Naive B cell (primary cell): ENCODE results near the gene TMIGD1. TPM values are rescaled to one million over a fixed set of nuclear protein-coding genes. Genes with fewer than 3 reads are reported as not detected.

ENCODE experiments used
- ATAC-seq, 2 donors: fragments of 150-1000 bp; cut with Tn5 transposase; 2 replicates each; pipeline ENCODE4 v1.10.0; 2021; ENCODE audit warnings: low read depth in 2 of 2, mild to moderate bottlenecking in 2 of 2, moderate library complexity in 2 of 2
- DNase-seq: peaks from one replicate; pipeline ENCODE4 v3.0.0; 2022
- H3K27ac Mint-ChIP-seq, 6 donors: one replicate each; pipeline ENCODE4 v1.8.0; 2020 to 2022; ENCODE audit warnings: mild to moderate bottlenecking in 6 of 6, mixed read lengths in 6 of 6, moderate library complexity in 5 of 6, inconsistent platforms in 2 of 6
- H3K27me3 Mint-ChIP-seq, 3 donors: one replicate each; pipeline ENCODE4 v1.8.0; 2021 to 2022; ENCODE audit warnings: mixed read lengths in 3 of 3, mild to moderate bottlenecking in 1 of 3
- H3K36me3 Mint-ChIP-seq, 2 donors: one replicate each; pipeline ENCODE4 v1.8.0; 2020 to 2022; ENCODE audit warnings: mixed read lengths in 2 of 2, inconsistent platforms in 1 of 2, mild to moderate bottlenecking in 1 of 2
- H3K4me1 Mint-ChIP-seq, 3 donors: one replicate each; pipeline ENCODE4 v1.8.0; 2020 to 2022; ENCODE audit warnings: mixed read lengths in 3 of 3, inconsistent platforms in 1 of 3, mild to moderate bottlenecking in 1 of 3, moderate library complexity in 1 of 3
- H3K4me3 Mint-ChIP-seq, 8 donors: one replicate each; pipeline ENCODE4 v1.8.0; 2020 to 2022; ENCODE audit warnings: mild to moderate bottlenecking in 8 of 8, mixed read lengths in 8 of 8, moderate library complexity in 8 of 8, inconsistent platforms in 2 of 8
- H3K9me3 Mint-ChIP-seq, 7 donors: one replicate each; pipeline ENCODE4 v1.8.0; 2020 to 2022; ENCODE audit warnings: mixed read lengths in 7 of 7, mild to moderate bottlenecking in 5 of 7, inconsistent platforms in 2 of 7, moderate library complexity in 1 of 7
- polyA plus RNA-seq, 6 donors: library from polyadenylated mRNA; unstranded; fragments of 300-500 nt; fragmentation: Illumina TruSeq; gene quantifications; one replicate each; pipeline ENCODE4 v1.2.3, GENCODE V29; 2021; ENCODE audit warnings: low read depth in 6 of 6

TMIGD1 gene
- polyA plus RNA-seq, 6 donors from 2014 or later: not detected

DNA sequence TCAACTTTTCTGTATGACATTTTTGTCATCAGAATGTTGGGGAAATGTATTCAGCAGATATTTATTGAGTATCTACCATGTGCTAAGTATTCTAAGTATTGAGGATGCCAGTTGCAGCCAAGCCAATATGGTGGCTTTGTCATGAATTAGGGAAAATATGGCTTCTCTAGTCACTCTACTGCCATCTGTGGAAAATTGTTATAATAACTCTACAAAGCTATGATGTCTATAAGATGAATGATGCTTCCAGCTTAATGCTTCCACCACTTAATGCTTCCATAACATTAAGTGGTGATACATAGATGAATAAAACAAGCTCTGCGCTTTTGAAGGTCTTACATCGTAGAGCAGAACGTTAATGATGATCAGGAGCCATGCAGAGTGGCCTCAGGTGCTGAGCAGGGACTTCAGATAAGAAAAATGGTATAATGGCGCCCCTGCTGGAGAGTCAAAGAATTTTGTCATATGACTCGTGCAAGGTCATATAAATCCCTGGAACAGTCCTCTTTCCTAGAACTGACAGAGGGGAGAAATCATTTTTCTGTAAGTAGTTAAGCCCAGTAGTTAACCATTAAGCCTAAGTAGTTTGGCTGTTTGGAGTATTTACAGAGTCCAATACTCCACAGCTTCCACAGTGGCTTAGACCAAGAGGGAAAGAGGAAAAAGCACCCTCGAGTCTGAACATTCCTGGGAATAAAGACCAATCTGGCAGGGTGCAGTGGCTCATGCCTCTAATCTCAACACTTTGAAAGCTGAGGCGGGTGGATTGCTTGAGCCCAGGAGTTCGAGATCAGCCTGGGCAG, 2.7 kb upstream of the TMIGD1 start:
- H3K36me3 Mint-ChIP-seq: no peaks in the 10 kb centered on the region
- H3K4me3 Mint-ChIP-seq: no peak overlapping the region
- H3K9me3 Mint-ChIP-seq: peaks cover 0 to 1% (median 0%) of the 10 kb centered on the region in 7 donors
- DNase-seq (peak; percentile 37), ATAC-seq (peak; percentile 59 to 67)
- H3K4me1 Mint-ChIP-seq: peaks cover 9 to 18% (median 14%) of the 10 kb centered on the region in 3 donors
- H3K27ac Mint-ChIP-seq: no peak overlapping the region
- peaks cover 0 to 9% (median 4%) of the 10 kb centered on the region in 3 donors for H3K27me3 Mint-ChIP-seq

DNA sequence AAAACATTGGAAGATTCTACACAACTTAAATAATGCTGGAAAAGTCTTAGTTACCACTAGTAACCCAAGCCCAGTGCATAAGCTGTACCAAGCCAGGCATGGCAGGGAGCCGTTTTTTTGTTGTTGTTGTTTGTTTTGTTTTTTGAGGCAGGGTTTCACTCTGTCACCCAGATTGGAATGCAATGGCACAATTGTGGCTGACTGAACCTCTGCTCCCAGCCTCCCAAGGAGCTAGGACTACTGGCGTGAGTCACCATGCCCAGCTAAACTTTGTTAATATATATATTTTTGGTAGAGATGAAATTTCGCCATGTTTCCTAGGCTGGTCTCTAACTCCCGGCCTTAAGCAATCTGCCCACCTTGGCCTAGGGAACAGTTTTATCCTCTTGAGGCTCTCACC, 564 bp upstream of the TMIGD1 start:
- H3K4me3 Mint-ChIP-seq: no peak overlapping the region
- no peak for ATAC-seq
- DNase-seq: no peak
- peaks cover 0 to 1% (median 0%) of the 10 kb centered on the region in 7 donors for H3K9me3 Mint-ChIP-seq
- H3K36me3 Mint-ChIP-seq: no peaks in the 10 kb centered on the region
- peaks cover 0 to 5% (median 4%) of the 10 kb centered on the region in 3 donors for H3K27me3 Mint-ChIP-seq
- H3K27ac Mint-ChIP-seq: no peak overlapping the region
- peaks cover 4 to 11% (median 9%) of the 10 kb centered on the region in 3 donors for H3K4me1 Mint-ChIP-seq

DNA sequence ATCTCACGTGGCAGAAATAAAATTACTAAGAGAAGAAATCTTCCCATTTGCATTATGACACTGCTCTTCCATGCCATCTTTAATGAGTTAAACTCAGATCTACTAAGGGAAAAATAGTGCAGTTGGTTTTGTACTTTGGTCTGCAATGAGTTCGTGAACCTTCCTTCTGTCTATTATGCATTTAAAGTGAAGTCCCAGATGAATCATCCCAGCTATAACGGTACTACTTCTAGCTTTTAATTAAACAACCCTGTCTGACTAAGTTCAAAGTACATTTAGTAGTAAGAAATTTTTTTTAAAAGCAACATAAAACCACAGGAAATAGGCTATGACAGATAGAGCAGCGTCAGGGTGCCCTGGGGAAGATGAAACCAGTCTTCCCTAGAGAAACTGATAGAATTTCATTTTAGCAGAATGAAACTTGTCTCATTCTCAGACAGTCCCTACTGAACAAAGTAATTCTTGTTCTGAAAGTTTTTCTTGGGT, 1.8 kb downstream of the TMIGD1 start:
- H3K27me3 Mint-ChIP-seq: peaks cover 0 to 5% (median 0%) of the 10 kb centered on the region in 3 donors
- H3K27ac Mint-ChIP-seq: peak overlapping the region in 2 of 6 donors; percentile 7 to 20
- H3K9me3 Mint-ChIP-seq: peaks cover 0 to 1% (median 0%) of the 10 kb centered on the region in 7 donors
- ATAC-seq (peak; percentile 40 to 50), DNase-seq (no peak)
- H3K36me3 Mint-ChIP-seq: no peaks in the 10 kb centered on the region
- no peak overlapping the region for H3K4me3 Mint-ChIP-seq
- H3K4me1 Mint-ChIP-seq: peaks cover 4 to 11% (median 9%) of the 10 kb centered on the region in 3 donors

DNA sequence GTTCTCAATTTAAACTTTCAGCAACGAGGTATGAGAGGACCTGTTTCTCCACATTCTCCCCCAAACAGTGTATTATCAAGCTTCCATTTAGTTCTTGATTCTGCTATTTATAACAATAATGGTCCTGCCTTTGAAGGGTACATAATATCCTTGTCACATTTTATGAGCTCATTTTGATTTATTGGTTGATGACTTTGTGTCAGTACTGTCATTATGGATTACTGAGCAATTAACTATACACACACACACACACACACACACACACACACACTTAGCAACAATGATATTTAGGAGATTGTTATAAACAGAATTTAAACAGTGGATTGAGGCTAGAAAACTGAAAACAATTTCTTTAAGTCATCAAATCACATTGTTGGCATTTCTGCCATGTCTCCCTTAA, 7.0 kb downstream of the TMIGD1 start:
- no peak for ATAC-seq
- Mint-ChIP-seq H3K27me3 (peaks cover 0 to 1% (median 0%) of the 10 kb centered on the region in 3 donors), H3K4me3 (no peak overlapping the region), H3K36me3 (no peaks in the 10 kb centered on the region), H3K4me1 (peaks cover 7 to 12% (median 11%) of the 10 kb centered on the region in 3 donors), H3K9me3 (no peaks in the 10 kb centered on the region), H3K27ac (no peak overlapping the region)
- DNase-seq: no peak

DNA sequence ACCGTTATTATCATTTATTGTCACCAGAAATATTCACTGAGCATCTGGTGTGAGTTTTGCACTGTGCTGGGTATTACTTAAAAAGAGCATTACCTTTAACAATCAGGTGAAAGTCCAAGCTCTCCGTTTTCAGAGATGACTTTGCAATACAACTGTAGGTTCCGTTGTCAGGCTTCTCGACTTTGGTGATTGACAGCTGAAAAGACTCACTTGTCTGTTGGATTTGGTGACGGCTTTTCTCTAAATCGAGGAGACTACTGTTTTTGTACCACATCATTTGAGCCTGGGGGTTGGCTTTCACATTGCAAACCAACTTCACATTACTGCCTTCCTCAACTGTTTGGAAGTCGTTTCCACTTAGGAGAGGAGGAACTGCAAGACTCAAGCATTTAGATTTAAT, 9.1 kb downstream of the TMIGD1 start:
- Mint-ChIP-seq H3K27ac (no peak overlapping the region), H3K9me3 (no peaks in the 10 kb centered on the region), H3K36me3 (no peaks in the 10 kb centered on the region), H3K27me3 (no peaks in the 10 kb centered on the region), H3K4me3 (no peak overlapping the region), H3K4me1 (peaks cover 7 to 12% (median 10%) of the 10 kb centered on the region in 3 donors)
- no peak for DNase-seq
- ATAC-seq: no peak

DNA sequence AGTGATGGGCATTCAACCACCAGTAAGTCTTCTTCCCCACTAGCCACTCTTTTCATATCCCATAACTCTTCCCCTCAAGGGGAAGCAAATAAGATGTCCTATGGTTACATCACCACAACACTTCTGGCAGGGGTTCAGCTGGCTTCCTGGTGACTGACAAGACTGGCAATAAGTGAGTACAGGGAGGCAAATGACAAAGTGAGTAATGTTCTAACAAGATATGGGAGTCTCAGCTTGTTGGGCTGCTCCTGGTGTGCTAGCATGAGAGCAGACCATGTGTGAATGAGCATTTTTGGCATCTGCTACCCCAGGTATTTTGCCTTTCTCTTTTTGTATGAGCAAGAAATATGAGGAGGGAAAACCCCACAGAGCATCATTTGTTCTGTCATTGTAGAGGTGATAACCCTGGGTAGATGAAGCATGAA, 9.9 kb downstream of the TMIGD1 start:
- H3K9me3 Mint-ChIP-seq: no peaks in the 10 kb centered on the region
- peak overlapping the region in 1 of 6 donors; percentile 12 for H3K27ac Mint-ChIP-seq
- ATAC-seq (no peak), DNase-seq (no peak)
- H3K4me1 Mint-ChIP-seq: peaks cover 7 to 12% (median 10%) of the 10 kb centered on the region in 3 donors
- no peak overlapping the region for H3K4me3 Mint-ChIP-seq
- no peaks in the 10 kb centered on the region for H3K36me3 Mint-ChIP-seq
- no peaks in the 10 kb centered on the region for H3K27me3 Mint-ChIP-seq

DNA sequence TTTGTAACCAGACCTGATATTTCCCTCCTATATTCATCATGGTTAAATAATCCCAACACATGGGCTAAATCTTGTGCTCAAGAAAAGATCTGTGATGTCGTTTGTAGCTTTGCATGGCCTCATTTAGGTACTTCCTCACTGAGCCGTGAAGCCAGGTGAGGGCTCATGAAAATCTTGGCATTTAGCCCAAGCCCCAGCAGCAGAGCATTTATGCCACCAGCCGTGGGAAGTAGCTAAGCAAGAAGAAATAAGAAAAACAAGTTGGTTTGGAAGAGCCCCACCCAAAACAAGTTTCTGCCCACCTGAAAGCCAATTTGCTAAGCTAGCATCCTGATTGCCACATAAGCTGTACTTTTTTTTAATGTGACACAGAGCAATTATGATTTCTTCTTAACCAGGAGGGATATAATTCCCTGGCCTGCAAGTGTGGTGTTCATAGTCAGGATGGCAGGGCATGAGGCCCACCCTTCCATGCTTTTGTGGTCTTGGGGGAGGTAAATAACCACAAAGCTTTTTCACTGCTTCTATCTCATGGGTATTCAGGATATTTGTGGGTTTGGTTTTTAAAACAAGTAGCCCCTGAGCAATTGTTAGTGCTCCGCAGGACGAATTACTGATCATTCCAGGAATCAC, 10.5 kb downstream of the TMIGD1 start:
- Mint-ChIP-seq H3K27ac (peak overlapping the region in 2 of 6 donors; percentile 12 to 51), H3K27me3 (peaks cover 0 to 4% (median 0%) of the 10 kb centered on the region in 3 donors), H3K9me3 (no peaks in the 10 kb centered on the region), H3K4me1 (peaks cover 7 to 12% (median 10%) of the 10 kb centered on the region in 3 donors), H3K36me3 (no peaks in the 10 kb centered on the region), H3K4me3 (no peak overlapping the region)
- ATAC-seq: peak; percentile 42 to 43
- DNase-seq: no peak

DNA sequence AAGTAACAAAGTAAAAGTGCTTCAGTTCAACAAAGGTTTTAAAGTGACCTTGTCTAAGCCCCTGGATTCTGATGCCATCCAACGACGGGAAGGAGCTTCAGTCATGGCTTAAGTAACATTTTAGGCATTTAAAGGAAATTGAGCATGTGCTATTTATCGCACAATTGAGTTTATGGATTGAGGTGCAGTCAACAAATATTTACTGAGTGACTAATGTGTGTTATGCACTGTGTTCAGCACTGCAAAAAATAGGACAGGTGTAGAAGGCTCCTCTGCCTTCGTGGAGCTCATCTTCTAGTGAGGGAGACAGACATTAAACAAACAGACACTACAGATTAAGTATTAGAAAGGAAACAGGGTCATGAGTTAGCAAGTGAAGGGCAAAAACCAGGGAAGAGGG, 12.5 kb downstream of the TMIGD1 start:
- Mint-ChIP-seq H3K27me3 (peaks cover 0 to 8% (median 0%) of the 10 kb centered on the region in 3 donors), H3K27ac (no peak overlapping the region), H3K36me3 (no peaks in the 10 kb centered on the region), H3K4me1 (peaks cover 7 to 12% (median 10%) of the 10 kb centered on the region in 3 donors), H3K4me3 (no peak overlapping the region), H3K9me3 (no peaks in the 10 kb centered on the region)
- no peak for ATAC-seq
- no peak for DNase-seq

DNA sequence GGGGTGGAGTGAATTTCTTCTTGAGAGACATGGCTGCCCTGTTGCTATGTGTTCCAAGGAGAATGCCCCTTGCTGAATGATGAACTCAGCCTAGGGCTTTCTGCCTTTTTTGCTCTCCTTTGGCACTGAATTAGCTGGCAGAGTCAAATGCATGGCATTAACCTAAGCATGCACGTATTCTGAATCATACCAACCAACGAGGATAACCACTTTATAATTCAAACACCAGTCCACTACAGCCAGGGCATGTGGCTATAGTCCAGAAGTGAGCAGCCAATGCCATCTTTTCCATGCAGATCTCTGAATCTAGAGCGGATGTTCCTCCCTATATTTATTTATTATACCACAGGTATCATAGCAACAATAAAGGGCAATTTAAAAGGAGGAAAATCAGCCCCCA, 15.7 kb downstream of the TMIGD1 start:
- Mint-ChIP-seq H3K27ac (no peak overlapping the region), H3K4me1 (peaks cover 3 to 4% (median 3%) of the 10 kb centered on the region in 3 donors)
- ATAC-seq: no peak

DNA sequence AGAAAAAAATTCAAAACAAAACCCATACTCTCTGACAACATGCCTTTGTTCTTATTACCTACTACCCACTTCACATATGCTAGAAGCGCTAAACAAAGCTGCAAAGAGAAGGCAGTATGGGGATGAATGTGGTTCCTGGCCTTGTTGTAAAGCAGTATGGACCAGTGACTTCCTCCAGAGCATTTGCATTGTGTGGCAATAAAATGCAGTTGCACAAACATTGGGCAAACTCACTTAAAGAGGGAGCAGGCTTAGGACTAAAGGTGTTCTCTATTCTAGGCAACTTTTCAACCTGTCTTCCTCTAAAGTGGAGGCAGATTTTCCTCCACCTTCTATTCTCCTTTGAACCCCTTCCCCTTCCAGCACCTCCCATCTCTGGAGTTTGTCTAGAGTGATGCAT, 17.1 kb downstream of the TMIGD1 start:
- H3K9me3 Mint-ChIP-seq: no peaks in the 10 kb centered on the region
- H3K36me3 Mint-ChIP-seq: no peaks in the 10 kb centered on the region
- no peak overlapping the region for H3K27ac Mint-ChIP-seq
- no peak for ATAC-seq
- H3K4me3 Mint-ChIP-seq: no peak overlapping the region
- H3K4me1 Mint-ChIP-seq: no peaks in the 10 kb centered on the region
- no peak for DNase-seq
- peaks cover 0 to 11% (median 8%) of the 10 kb centered on the region in 3 donors for H3K27me3 Mint-ChIP-seq

More for the DNA sequence above, 15.7 kb downstream of the TMIGD1 start:
- H3K36me3 Mint-ChIP-seq: no peaks in the 10 kb centered on the region
- peaks cover 0 to 9% (median 8%) of the 10 kb centered on the region in 3 donors for H3K27me3 Mint-ChIP-seq
- no peak for DNase-seq
- no peak overlapping the region for H3K4me3 Mint-ChIP-seq
- H3K9me3 Mint-ChIP-seq: no peaks in the 10 kb centered on the region

DNA sequence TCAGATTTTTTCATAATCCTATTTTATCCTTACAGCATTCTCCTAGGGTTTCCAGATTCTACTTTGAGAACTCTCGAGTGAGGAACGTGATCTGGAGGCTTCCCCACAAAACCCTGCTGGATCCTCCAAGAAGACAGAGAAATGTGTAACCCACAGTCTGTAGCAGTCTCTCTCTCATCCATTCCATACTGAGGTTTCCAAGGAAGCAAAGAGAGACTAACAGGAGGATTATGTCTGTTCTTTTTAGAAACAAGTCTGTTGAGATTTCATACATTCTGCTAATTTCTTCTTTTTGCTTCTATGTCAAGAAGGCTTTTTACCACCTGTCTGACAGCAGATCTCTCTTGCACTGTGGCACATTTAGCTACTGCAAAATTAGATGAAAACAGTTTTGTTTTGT, 18.8 kb downstream of the TMIGD1 start:
- Mint-ChIP-seq H3K4me1 (no peaks in the 10 kb centered on the region), H3K9me3 (no peaks in the 10 kb centered on the region), H3K4me3 (no peak overlapping the region), H3K27me3 (peaks cover 0 to 11% (median 8%) of the 10 kb centered on the region in 3 donors), H3K36me3 (no peaks in the 10 kb centered on the region), H3K27ac (no peak overlapping the region)
- no peak for ATAC-seq
- DNase-seq: no peak

DNA sequence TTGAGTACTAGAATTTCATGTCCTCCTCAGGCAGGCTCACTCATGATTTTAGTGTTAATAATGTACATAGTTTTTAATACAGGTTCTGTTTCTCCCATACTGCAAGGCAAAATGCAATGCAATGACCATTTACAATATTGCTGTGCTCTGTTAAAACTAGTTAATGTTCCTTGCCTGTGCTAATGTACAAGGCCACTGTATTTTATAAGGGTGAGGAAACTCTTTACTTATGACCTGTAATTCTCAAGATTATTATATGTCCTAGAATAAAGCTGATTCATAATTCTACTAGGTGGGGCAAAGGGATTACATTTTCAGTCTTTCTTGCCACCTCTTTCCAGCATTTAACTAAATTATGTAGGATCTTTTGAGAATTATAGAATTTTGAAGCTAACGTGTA, 19.4 kb downstream of the TMIGD1 start:
- DNase-seq (no peak), ATAC-seq (no peak)
- Mint-ChIP-seq H3K4me1 (no peaks in the 10 kb centered on the region), H3K27me3 (peaks cover 0 to 11% (median 8%) of the 10 kb centered on the region in 3 donors), H3K9me3 (no peaks in the 10 kb centered on the region), H3K27ac (no peak overlapping the region), H3K36me3 (no peaks in the 10 kb centered on the region), H3K4me3 (no peak overlapping the region)

DNA sequence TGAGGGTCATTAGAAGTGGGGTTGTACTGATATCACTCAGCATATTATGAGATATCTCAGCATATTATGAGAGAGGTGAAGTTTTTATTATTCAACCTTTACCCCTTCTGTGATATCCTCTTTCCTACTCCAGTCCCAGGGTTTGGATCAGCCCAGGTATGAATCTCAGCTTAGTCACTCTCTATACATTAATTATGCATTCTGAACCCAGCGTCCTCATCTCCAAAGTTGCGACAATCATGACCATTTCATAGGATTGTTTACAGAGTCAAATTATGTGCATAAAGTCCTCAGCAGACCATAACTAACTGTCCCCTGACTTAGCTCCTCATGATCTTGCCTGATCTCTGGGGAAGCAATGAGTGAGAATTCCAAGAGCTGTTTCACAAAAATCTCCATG, 21.6 kb downstream of the TMIGD1 start:
- Mint-ChIP-seq H3K9me3 (no peaks in the 10 kb centered on the region), H3K27me3 (peaks cover 0 to 9% (median 8%) of the 10 kb centered on the region in 3 donors), H3K27ac (no peak overlapping the region), H3K36me3 (no peaks in the 10 kb centered on the region), H3K4me3 (no peak overlapping the region), H3K4me1 (no peaks in the 10 kb centered on the region)
- ATAC-seq (no peak), DNase-seq (no peak)

DNA sequence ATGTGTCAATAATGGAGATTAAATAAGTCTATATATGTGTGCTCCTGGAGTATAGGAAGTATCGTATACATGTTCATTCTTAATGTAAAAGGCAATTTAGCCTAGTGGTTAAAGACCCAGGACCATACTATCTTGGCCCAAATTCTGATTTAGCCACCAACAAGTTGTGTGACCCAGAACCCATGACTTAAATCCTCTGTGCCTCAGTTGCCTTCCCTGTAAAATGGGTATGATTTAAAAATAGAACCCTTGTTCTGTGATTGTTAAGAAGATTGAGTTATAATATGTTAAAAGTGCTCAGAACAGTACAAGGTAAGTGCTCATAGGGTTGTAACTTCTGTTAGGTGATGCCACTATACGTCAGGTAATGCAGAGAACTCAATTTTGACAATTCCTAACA, 23.3 kb downstream of the TMIGD1 start:
- Mint-ChIP-seq H3K9me3 (no peaks in the 10 kb centered on the region), H3K4me1 (no peaks in the 10 kb centered on the region), H3K27ac (no peak overlapping the region), H3K27me3 (peaks cover 0 to 11% (median 9%) of the 10 kb centered on the region in 3 donors), H3K36me3 (no peaks in the 10 kb centered on the region), H3K4me3 (no peak overlapping the region)
- ATAC-seq (no peak), DNase-seq (no peak)
